Smooth muscle cell (in vitro differentiated cells): ENCODE results near the gene KLHL36. TPM values are rescaled to one million over a fixed set of nuclear protein-coding genes. Genes with fewer than 3 reads are reported as not detected.

Experiments used
- DNase-seq: peaks from one replicate; lab custom pipeline; 2025; ENCODE audit not compliant: unreplicated experiment; lab: John Stamatoyannopoulos, UW
- H2AFZ ChIP-seq: fragments of 200-600 bp; sonication (generic); 2 replicates; pipeline ENCODE4 v1.6.0; 2016; ENCODE audit warnings: antibody characterized with exemption, low read depth, mild to moderate bottlenecking
- H3F3A ChIP-seq: fragments of 200-600 bp; sonication (generic); 2 replicates; pipeline ENCODE4 v1.6.0; 2017; ENCODE audit warnings: antibody characterized with exemption, low read depth
- H3K27ac ChIP-seq: fragments of 200-600 bp; sonication (generic); 2 replicates; pipeline ENCODE4 v1.5.1; 2016; ENCODE audit warnings: low read depth, mild to moderate bottlenecking
- H3K27me3 ChIP-seq: fragments of 200-600 bp; sonication (generic); 2 replicates; pipeline ENCODE4 v1.6.1; 2016; ENCODE audit warnings: low read depth, mild to moderate bottlenecking
- H3K36me3 ChIP-seq: fragments of 200-600 bp; sonication (generic); 2 replicates; pipeline ENCODE4 v1.5.1; 2016; ENCODE audit warnings: low read depth
- H3K4me1 ChIP-seq: fragments of 200-600 bp; sonication (generic); 2 replicates; pipeline ENCODE4 v1.5.1; 2016; ENCODE audit warnings: low read depth
- H3K4me2 ChIP-seq: fragments of 200-600 bp; sonication (generic); 2 replicates; pipeline ENCODE4 v1.6.0; 2016; ENCODE audit warnings: mild to moderate bottlenecking
- H3K4me3 ChIP-seq: fragments of 200-600 bp; sonication (generic); 2 replicates; pipeline ENCODE4 v1.5.1; 2016; ENCODE audit warnings: mild to moderate bottlenecking
- H3K79me2 ChIP-seq: fragments of 200-600 bp; sonication (generic); 2 replicates; pipeline ENCODE4 v1.6.0; 2016; ENCODE audit warnings: low read depth, mild to moderate bottlenecking
- H3K9ac ChIP-seq: fragments of 200-600 bp; sonication (generic); 2 replicates; pipeline ENCODE4 v1.6.0; 2016; ENCODE audit warnings: low read depth
- H3K9me3 ChIP-seq: fragments of 200-600 bp; sonication (generic); replicated peaks from 2 replicates; pipeline ENCODE4 v1.5.1; 2016; ENCODE audit warnings: low read depth
- H4K20me1 ChIP-seq: fragments of 200-600 bp; sonication (generic); 2 replicates; pipeline ENCODE4 v1.6.0; 2016; ENCODE audit warnings: low read depth
- WGBS: methylation state at CpG from one replicate; pipeline ENCODE4 v1.1.7; 2016; ENCODE audit warnings: low lambda C conversion rate; 5-methylcytosine and 5-hydroxymethylcytosine counted together
- polyA plus RNA-seq: library from polyadenylated mRNA; unstranded; fragments of >200 nt; fragmentation: Nextera tagmentation; extraction: Ambion mirVana; gene quantifications from 2 replicates; pipeline ENCODE4 v1.2.1, GENCODE V29; 2016
- total RNA-seq: library from RNA; depleted of rRNA; stranded (reverse); fragments of >200 nt; gene quantifications from 2 replicates; pipeline ENCODE4 v1.2.3, GENCODE V29; 2014
- TF ChIP-seq, protein P1 (sequence below): fragments of 200-600 bp; sonication (generic); IDR thresholded peaks from 2 replicates; pipeline ENCODE4 v1.5.1; 2017; ENCODE audit warnings: borderline replicate concordance, mild to moderate bottlenecking, antibody characterized with exemption; ENCODE audit not compliant: insufficient read depth, poor library complexity, severe bottlenecking

KLHL36 gene
- total and polyA plus RNA-seq, 2 experiments from 2014 or later: 18.0 to 35.4 TPM

DNA sequence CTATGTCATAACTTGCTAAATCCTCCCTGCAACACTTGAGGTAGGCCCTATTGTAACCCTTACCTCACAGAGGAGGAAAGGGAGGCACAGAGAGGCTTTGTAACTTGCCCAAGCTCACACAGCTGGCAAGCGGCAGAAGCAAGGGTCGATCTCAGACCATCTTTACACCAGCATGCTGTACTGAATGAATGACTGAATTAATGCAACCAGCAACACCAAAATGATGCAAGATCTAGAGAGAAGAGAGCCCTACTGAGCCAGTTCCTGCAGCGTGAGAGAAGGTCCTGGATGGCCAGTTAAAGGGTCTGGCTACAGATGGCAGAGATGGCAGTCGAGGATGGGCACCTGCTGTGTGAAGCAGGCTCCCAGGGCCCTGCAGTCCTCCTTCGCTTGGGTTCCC lies 8.2 kb upstream of the KLHL36 start:
- H4K20me1 ChIP-seq: no peaks in the 10 kb centered on the region
- H3K4me3 ChIP-seq: no peak overlapping the region
- H3K36me3 ChIP-seq: no peaks in the 10 kb centered on the region
- no peaks in the 10 kb centered on the region for H3K4me1 ChIP-seq
- no peak overlapping the region for H3K4me2 ChIP-seq
- no peaks in the 10 kb centered on the region for H3K79me2 ChIP-seq
- H3K27me3 ChIP-seq: no peaks in the 10 kb centered on the region
- peaks cover 6% of the 10 kb centered on the region for H3F3A ChIP-seq
- TF ChIP-seq, protein P1, sequence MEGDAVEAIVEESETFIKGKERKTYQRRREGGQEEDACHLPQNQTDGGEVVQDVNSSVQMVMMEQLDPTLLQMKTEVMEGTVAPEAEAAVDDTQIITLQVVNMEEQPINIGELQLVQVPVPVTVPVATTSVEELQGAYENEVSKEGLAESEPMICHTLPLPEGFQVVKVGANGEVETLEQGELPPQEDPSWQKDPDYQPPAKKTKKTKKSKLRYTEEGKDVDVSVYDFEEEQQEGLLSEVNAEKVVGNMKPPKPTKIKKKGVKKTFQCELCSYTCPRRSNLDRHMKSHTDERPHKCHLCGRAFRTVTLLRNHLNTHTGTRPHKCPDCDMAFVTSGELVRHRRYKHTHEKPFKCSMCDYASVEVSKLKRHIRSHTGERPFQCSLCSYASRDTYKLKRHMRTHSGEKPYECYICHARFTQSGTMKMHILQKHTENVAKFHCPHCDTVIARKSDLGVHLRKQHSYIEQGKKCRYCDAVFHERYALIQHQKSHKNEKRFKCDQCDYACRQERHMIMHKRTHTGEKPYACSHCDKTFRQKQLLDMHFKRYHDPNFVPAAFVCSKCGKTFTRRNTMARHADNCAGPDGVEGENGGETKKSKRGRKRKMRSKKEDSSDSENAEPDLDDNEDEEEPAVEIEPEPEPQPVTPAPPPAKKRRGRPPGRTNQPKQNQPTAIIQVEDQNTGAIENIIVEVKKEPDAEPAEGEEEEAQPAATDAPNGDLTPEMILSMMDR: no peak
- H3K9ac ChIP-seq: no peak overlapping the region
- no peak for DNase-seq
- H2AFZ ChIP-seq: no peak overlapping the region
- no peak overlapping the region for H3K27ac ChIP-seq
- 96% methylated on average over 5 of the region's 5 CpGs for WGBS
- H3K9me3 ChIP-seq: no peaks in the 10 kb centered on the region

DNA sequence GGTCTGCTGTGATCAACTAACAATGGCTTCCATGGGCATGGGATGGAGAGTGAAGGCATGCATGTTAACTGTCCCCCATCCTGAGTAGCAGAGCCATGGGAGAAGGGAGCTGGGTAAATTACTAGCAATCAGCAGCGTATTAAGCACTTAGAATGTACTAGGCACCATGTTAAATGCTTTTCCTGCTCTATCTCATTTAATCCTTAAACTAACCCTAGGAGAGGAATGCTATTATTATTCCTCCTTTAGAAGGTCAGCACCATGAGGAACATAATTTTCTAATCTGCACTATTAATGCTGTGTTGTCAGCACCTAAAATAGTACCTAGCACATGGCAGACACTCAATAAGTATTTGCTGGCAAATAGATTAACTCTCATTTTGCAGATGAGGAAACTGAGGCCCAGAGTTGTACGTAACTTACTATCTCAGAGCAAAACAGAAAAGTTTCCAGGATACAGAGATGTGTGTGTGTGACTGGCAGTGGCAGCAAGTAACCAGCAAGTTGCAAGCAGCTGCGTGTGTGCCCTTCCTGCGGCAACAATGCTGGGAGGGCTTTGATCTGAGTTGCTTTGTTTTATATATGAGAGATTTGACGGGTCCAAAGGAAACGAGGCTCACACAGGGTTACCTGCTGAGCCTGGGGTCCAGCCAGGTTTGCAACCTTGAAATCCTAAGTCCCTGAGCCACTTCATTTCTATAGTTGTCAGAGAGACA lies 6.5 kb upstream of the KLHL36 start:
- Histone ChIP-seq H3K36me3 (no peaks in the 10 kb centered on the region), H3K9me3 (no peaks in the 10 kb centered on the region), H3K27me3 (no peaks in the 10 kb centered on the region), H3K9ac (no peak overlapping the region), H3K4me3 (no peak overlapping the region), H2AFZ (no peak overlapping the region), H3K79me2 (no peaks in the 10 kb centered on the region), H3K4me2 (no peak overlapping the region), H3F3A (peaks cover 6% of the 10 kb centered on the region), H3K27ac (no peak overlapping the region), H4K20me1 (no peaks in the 10 kb centered on the region), H3K4me1 (no peaks in the 10 kb centered on the region)
- 92% methylated on average over 6 of the region's 6 CpGs for WGBS
- DNase-seq: no peak
- TF ChIP-seq, protein P1: no peak

DNA sequence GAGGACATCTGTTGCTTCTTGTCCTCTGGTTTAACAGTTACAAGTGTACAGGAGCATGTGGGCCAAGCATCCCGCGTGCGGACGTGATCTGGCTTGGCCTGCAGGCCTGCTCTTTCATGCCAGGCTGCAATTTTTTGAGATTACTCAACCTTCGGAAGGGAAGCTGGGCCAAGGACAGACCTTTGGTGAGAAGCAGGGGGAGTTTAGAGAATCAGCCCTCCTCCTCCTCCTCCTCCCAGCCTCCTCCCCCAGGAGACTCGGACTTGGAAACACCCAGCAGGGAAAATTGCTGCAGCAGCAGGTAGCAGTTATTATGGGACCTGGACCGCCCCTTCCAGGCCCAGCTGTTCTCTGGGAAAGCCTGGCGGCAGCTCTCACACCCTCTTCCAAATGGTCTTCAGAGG lies 5.1 kb upstream of the KLHL36 start:
- TF ChIP-seq, protein P1: no peak
- H3K4me1 ChIP-seq: no peaks in the 10 kb centered on the region

DNA sequence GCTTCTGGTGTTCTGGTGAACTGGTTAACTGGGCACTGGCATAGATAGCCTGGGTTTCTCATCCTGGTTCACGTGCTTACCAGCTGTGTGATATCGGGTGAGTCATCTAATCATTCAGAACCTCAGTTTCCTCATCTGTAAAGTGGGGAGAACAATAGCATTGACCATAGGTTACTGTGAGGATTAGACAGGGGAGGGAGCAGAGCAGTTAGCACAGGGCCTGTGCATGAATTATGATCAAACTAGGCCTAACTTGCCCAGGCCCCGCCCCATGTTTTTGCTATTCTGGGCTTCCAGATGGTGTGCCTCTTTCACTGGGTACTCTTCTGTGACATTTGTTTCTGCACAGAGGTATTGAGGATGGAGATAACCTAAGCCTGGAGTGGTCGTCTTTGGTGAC lies 4.6 kb upstream of the KLHL36 start:
- 94% methylated on average over 4 of the region's 4 CpGs for WGBS
- Histone ChIP-seq H2AFZ (no peak overlapping the region), H3K9ac (no peak overlapping the region), H3F3A (peaks cover 6% of the 10 kb centered on the region), H3K36me3 (no peaks in the 10 kb centered on the region), H3K4me2 (no peak overlapping the region), H3K4me3 (no peak overlapping the region), H4K20me1 (no peaks in the 10 kb centered on the region), H3K4me1 (no peaks in the 10 kb centered on the region), H3K27ac (no peak overlapping the region), H3K27me3 (no peaks in the 10 kb centered on the region), H3K79me2 (no peaks in the 10 kb centered on the region), H3K9me3 (no peaks in the 10 kb centered on the region)
- TF ChIP-seq, protein P1: no peak
- no peak for DNase-seq

More for the DNA sequence above, 5.1 kb upstream of the KLHL36 start:
- Histone ChIP-seq H3K27ac (peak overlapping the region; percentile 49), H2AFZ (peak overlapping the region; percentile 26), H3K4me3 (no peak overlapping the region), H4K20me1 (no peaks in the 10 kb centered on the region), H3K79me2 (no peaks in the 10 kb centered on the region), H3F3A (peaks cover 6% of the 10 kb centered on the region), H3K9ac (no peak overlapping the region), H3K9me3 (no peaks in the 10 kb centered on the region), H3K4me2 (peak overlapping the region; percentile 41), H3K27me3 (no peaks in the 10 kb centered on the region), H3K36me3 (no peaks in the 10 kb centered on the region)
- DNase-seq: no peak
- WGBS: 32% methylated on average over 8 of the region's 8 CpGs
